ENCODE data around the gene MXI1. TPM values are rescaled to one million over a fixed set of nuclear protein-coding genes. Genes with fewer than 3 reads are reported as not detected.

Gene MXI1
- total and polyA plus RNA-seq, 4 donors = 11.2 to 55.8 (median 18.7) TPM

GRCh38 chr10:110267276-110267675 lies 59.9 kb downstream of the MXI1 start:
- ATAC-seq (ENCODE audit: insufficient read depth, low FRiP score) (no peak), DNase-seq (no peak)
- TF ChIP-seq, protein P1, sequence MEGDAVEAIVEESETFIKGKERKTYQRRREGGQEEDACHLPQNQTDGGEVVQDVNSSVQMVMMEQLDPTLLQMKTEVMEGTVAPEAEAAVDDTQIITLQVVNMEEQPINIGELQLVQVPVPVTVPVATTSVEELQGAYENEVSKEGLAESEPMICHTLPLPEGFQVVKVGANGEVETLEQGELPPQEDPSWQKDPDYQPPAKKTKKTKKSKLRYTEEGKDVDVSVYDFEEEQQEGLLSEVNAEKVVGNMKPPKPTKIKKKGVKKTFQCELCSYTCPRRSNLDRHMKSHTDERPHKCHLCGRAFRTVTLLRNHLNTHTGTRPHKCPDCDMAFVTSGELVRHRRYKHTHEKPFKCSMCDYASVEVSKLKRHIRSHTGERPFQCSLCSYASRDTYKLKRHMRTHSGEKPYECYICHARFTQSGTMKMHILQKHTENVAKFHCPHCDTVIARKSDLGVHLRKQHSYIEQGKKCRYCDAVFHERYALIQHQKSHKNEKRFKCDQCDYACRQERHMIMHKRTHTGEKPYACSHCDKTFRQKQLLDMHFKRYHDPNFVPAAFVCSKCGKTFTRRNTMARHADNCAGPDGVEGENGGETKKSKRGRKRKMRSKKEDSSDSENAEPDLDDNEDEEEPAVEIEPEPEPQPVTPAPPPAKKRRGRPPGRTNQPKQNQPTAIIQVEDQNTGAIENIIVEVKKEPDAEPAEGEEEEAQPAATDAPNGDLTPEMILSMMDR (IDR thresholded peaks at IDR 0.05; ENCODE audit: control extremely low read depth, extremely low read depth) = no peak
- Histone ChIP-seq H3K9ac (ENCODE audit: insufficient read depth in 1 of 2, low read length in 2 of 2) (no peak overlapping the region), H3K27ac (ENCODE audit: low read depth in 1 of 2, low read length in 1 of 2) (no peak overlapping the region), H3K36me3 (ENCODE audit: control insufficient read depth in 4 of 4, insufficient read depth in 4 of 4, low read length in 4 of 4) (no peaks in the 10 kb centered on the region), H3K9me3 (ENCODE audit: control insufficient read depth in 4 of 4, insufficient read depth in 3 of 4, low read length in 3 of 4) (no peaks in the 10 kb centered on the region), H3K4me3 (no peak overlapping the region), H3K4me1 (ENCODE audit: control insufficient read depth in 5 of 5, insufficient read depth in 5 of 5, low read length in 5 of 5) (peaks cover 0 to 27% (median 16%) of the 10 kb centered on the region in 5 donors), H3K27me3 (ENCODE audit: control insufficient read depth in 3 of 3, insufficient read depth in 3 of 3, low read length in 2 of 3) (no peaks in the 10 kb centered on the region)
- WGBS, 2 donors = 93 to 100% methylated on average over 1 of the region's 1 CpG

DNA sequence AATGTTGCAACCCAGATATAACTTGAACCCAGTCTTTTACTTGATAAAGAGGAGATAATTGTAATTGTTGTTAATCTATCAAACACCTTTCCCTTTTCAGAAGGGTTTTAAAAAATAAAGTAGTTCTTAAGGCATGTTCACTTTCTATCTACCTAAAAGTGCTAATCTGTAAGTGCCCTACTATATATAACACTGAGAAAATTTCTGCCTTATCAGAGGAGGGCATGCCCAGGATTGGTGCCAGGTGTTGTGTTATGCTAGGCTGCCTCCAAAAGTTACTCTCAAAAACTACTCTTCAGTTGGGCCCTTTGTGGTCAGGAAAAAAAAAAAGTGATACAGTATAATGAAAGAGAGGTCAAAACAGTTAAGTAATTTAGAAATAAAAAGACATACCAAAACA lies 61.0 kb downstream of the MXI1 start:
- no peak overlapping the region for H3K9ac ChIP-seq (ENCODE audit: insufficient read depth in 1 of 2, low read length in 2 of 2)
- TF ChIP-seq, protein P1 (IDR thresholded peaks at IDR 0.05; ENCODE audit: control extremely low read depth, extremely low read depth) = no peak
- H3K4me1 ChIP-seq (ENCODE audit: control insufficient read depth in 5 of 5, insufficient read depth in 5 of 5, low read length in 5 of 5) = peaks cover 0 to 29% (median 16%) of the 10 kb centered on the region in 5 donors
- H3K4me3 ChIP-seq = no peak overlapping the region
- DNase-seq (peak in 1 of 3 donors; percentile 23), ATAC-seq (ENCODE audit: insufficient read depth, low FRiP score) (no peak)
- H3K36me3 ChIP-seq (ENCODE audit: control insufficient read depth in 4 of 4, insufficient read depth in 4 of 4, low read length in 4 of 4) = no peaks in the 10 kb centered on the region
- H3K27me3 ChIP-seq (ENCODE audit: control insufficient read depth in 3 of 3, insufficient read depth in 3 of 3, low read length in 2 of 3) = no peaks in the 10 kb centered on the region
- H3K9me3 ChIP-seq (ENCODE audit: control insufficient read depth in 4 of 4, insufficient read depth in 3 of 4, low read length in 3 of 4) = no peaks in the 10 kb centered on the region
- peak overlapping the region in 1 of 2 donors; percentile 87 for H3K27ac ChIP-seq (ENCODE audit: low read depth in 1 of 2, low read length in 1 of 2)

GRCh38 chr10:110268971-110269370 lies 61.6 kb downstream of the MXI1 start:
- Histone ChIP-seq H3K27me3 (ENCODE audit: control insufficient read depth in 3 of 3, insufficient read depth in 3 of 3, low read length in 2 of 3) (no peaks in the 10 kb centered on the region), H3K27ac (ENCODE audit: low read depth in 1 of 2, low read length in 1 of 2) (peak overlapping the region in 1 of 2 donors; percentile 87), H3K36me3 (ENCODE audit: control insufficient read depth in 4 of 4, insufficient read depth in 4 of 4, low read length in 4 of 4) (no peaks in the 10 kb centered on the region), H3K4me1 (ENCODE audit: control insufficient read depth in 5 of 5, insufficient read depth in 5 of 5, low read length in 5 of 5) (peaks cover 0 to 34% (median 16%) of the 10 kb centered on the region in 5 donors), H3K9me3 (ENCODE audit: control insufficient read depth in 4 of 4, insufficient read depth in 3 of 4, low read length in 3 of 4) (no peaks in the 10 kb centered on the region), H3K9ac (ENCODE audit: insufficient read depth in 1 of 2, low read length in 2 of 2) (no peak overlapping the region), H3K4me3 (no peak overlapping the region)
- 64 to 69% methylated on average over 2 of the region's 2 CpGs for WGBS, 2 donors
- DNase-seq = no peak
- no peak for ATAC-seq (ENCODE audit: insufficient read depth, low FRiP score)
- TF ChIP-seq, protein P1 (IDR thresholded peaks at IDR 0.05; ENCODE audit: control extremely low read depth, extremely low read depth) = no peak

Data from lung (tissue), 12 donors.